SK-N-SH treated with all-trans-retinoic acid at 6 μM for 48 hours (cell line): ENCODE data around the gene PCED1A.
"Not testable (repeated sequence)": the region's sequence is repeated elsewhere in the genome, so short reads cannot be mapped to it uniquely, and the experiment has no call there.

ENCODE experiments used
- ATAC-seq: fragments of 200-7000 bp; cut with Tn5 transposase; 3 replicates; pipeline ENCODE4 v1.9.1; 2020; ENCODE audit warnings: mild to moderate bottlenecking, moderate library complexity
- ARNTL ChIP-seq: fragments of 450-650 bp; formaldehyde crosslinking; IDR thresholded peaks from 2 replicates; pipeline ENCODE4 v1.5.0; 2020; ENCODE audit warnings: low read depth, mild to moderate bottlenecking, moderate library complexity, borderline replicate concordance
- BACH2 ChIP-seq: fragments of 250-450 bp; sonication (Bioruptor Pico); IDR thresholded peaks from 2 replicates; pipeline ENCODE4 v1.9.0; 2021; ENCODE audit warnings: mild to moderate bottlenecking, borderline replicate concordance
- CSDC2 ChIP-seq: fragments of 250-450 bp; sonication (Bioruptor Pico); IDR thresholded peaks from 2 replicates; pipeline ENCODE4 v1.5.0; 2020; ENCODE audit warnings: mild to moderate bottlenecking, moderate library complexity
- ESRRG ChIP-seq: fragments of 250-450 bp; sonication (Bioruptor Pico); IDR thresholded peaks from 2 replicates; pipeline ENCODE4 v1.6.1; 2021; ENCODE audit warnings: mild to moderate bottlenecking
- GLIS3 ChIP-seq: fragments of 250-450 bp; sonication (Bioruptor Pico); IDR thresholded peaks from 2 replicates; pipeline ENCODE4 v1.5.0; 2020; ENCODE audit warnings: mild to moderate bottlenecking, moderate library complexity
- ISL1 ChIP-seq: fragments of 250-450 bp; sonication (Bioruptor Pico); IDR thresholded peaks from 2 replicates; pipeline ENCODE4 v2.1.2; 2022; ENCODE audit warnings: mild to moderate bottlenecking, moderate library complexity
- OSR1 ChIP-seq: fragments of 250-450 bp; sonication (Bioruptor Pico); IDR thresholded peaks from 2 replicates; pipeline ENCODE4 v1.8.0; 2022; ENCODE audit warnings: moderate library complexity, mild to moderate bottlenecking, inconsistent platforms
- PPARA ChIP-seq: fragments of 250-450 bp; sonication (Bioruptor Pico); IDR thresholded peaks from 2 replicates; pipeline ENCODE4 v1.5.0; 2020; ENCODE audit warnings: mild to moderate bottlenecking, borderline replicate concordance
- RARB ChIP-seq: fragments of 250-450 bp; sonication (Bioruptor Pico); IDR thresholded peaks from 2 replicates; pipeline ENCODE4 v1.8.0; 2021; ENCODE audit warnings: mild to moderate bottlenecking, moderate library complexity
- SNAI2 ChIP-seq: fragments of 250-450 bp; sonication (Bioruptor Pico); IDR thresholded peaks from 2 replicates; pipeline ENCODE4 v1.5.0; 2020; ENCODE audit warnings: mild to moderate bottlenecking, moderate library complexity
- TCF4 ChIP-seq: fragments of 250-450 bp; sonication (Bioruptor Pico); IDR thresholded peaks from 2 replicates; pipeline ENCODE4 v1.8.0; 2021; ENCODE audit warnings: mild to moderate bottlenecking, moderate library complexity, borderline replicate concordance
- TOX ChIP-seq: fragments of 250-450 bp; sonication (Bioruptor Pico); IDR thresholded peaks from 2 replicates; pipeline ENCODE4 v1.8.0; 2021; ENCODE audit warnings: mild to moderate bottlenecking, moderate library complexity, borderline replicate concordance
- ZC3H10 ChIP-seq: fragments of 250-450 bp; sonication (Bioruptor Pico); IDR thresholded peaks from 2 replicates; pipeline ENCODE4 v1.5.1; 2021; ENCODE audit warnings: mild to moderate bottlenecking, moderate library complexity
- ZFP3 ChIP-seq: fragments of 250-450 bp; sonication (Bioruptor Pico); IDR thresholded peaks from 2 replicates; pipeline ENCODE4 v1.5.0; 2020; ENCODE audit warnings: mild to moderate bottlenecking, moderate library complexity
- ZFP30 ChIP-seq: fragments of 450-650 bp; formaldehyde crosslinking; IDR thresholded peaks from 2 replicates; pipeline ENCODE4 v1.5.0; 2022; ENCODE audit warnings: mild to moderate bottlenecking, moderate library complexity
- ZNF565 ChIP-seq: fragments of 450-650 bp; formaldehyde crosslinking; conservative IDR thresholded peaks from 2 replicates; pipeline ENCODE4 v1.5.0; 2020; ENCODE audit warnings: low read depth, mild to moderate bottlenecking, moderate library complexity
- ZNF70 ChIP-seq: fragments of 450-650 bp; formaldehyde crosslinking; IDR thresholded peaks from 2 replicates; pipeline ENCODE4 v1.5.0; 2020; ENCODE audit warnings: mild to moderate bottlenecking, moderate library complexity
- ZNF8 ChIP-seq: fragments of 450-650 bp; formaldehyde crosslinking; IDR thresholded peaks from 2 replicates; pipeline ENCODE4 v1.5.0; 2020; ENCODE audit warnings: mild to moderate bottlenecking, moderate library complexity
- TF ChIP-seq, protein P1 (sequence below): fragments of 250-450 bp; sonication (Bioruptor Pico); IDR thresholded peaks from 2 replicates; pipeline ENCODE4 v1.8.0; 2020; ENCODE audit warnings: mild to moderate bottlenecking, moderate library complexity, borderline replicate concordance
- TF ChIP-seq, protein P2 (sequence below): fragments of 250-450 bp; sonication (Bioruptor Pico); IDR thresholded peaks from 2 replicates; pipeline ENCODE4 v1.5.1; 2020; ENCODE audit warnings: low read depth, mild to moderate bottlenecking, moderate library complexity
- TF ChIP-seq, protein P3 (sequence below): fragments of 250-450 bp; sonication (Bioruptor Pico); IDR thresholded peaks from 2 replicates; pipeline ENCODE4 v1.5.1; 2021; ENCODE audit warnings: mild to moderate bottlenecking, moderate library complexity
- TF ChIP-seq, protein P4 (sequence below): fragments of 250-450 bp; sonication (Bioruptor Pico); IDR thresholded peaks from 2 replicates; pipeline ENCODE4 v1.8.0; 2021; ENCODE audit warnings: low read depth, mild to moderate bottlenecking, moderate library complexity, borderline replicate concordance
- TF ChIP-seq, protein P5 (sequence below): fragments of 250-450 bp; sonication (Bioruptor Pico); IDR thresholded peaks from 2 replicates; pipeline ENCODE4 v1.5.0; 2020; ENCODE audit warnings: mild to moderate bottlenecking, moderate library complexity

Gene PCED1A

DNA sequence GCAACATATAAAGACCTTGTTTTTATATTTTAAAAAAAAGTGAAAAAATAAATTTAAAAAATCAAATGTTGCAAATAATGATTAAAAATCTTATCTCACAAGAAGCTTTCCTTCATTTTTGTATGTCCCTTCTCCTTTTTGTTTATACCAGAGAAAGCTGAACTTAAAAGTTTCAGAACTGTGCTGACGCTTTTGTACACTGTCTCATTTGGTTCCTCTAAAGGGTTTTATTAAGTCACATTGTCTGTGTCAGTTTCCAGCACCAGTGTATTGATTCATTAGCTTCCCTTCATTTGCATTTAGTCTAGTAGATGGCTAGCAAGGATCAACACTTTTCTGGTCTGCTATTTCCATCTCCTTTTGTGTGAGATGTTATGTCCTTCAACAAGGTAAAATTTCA, 6.7 kb downstream of the PCED1A start:
- no peak for ATAC-seq
- TF ChIP-seq ISL1 (CRISPR knock-in tag): no peak
- TF ChIP-seq, protein P1, sequence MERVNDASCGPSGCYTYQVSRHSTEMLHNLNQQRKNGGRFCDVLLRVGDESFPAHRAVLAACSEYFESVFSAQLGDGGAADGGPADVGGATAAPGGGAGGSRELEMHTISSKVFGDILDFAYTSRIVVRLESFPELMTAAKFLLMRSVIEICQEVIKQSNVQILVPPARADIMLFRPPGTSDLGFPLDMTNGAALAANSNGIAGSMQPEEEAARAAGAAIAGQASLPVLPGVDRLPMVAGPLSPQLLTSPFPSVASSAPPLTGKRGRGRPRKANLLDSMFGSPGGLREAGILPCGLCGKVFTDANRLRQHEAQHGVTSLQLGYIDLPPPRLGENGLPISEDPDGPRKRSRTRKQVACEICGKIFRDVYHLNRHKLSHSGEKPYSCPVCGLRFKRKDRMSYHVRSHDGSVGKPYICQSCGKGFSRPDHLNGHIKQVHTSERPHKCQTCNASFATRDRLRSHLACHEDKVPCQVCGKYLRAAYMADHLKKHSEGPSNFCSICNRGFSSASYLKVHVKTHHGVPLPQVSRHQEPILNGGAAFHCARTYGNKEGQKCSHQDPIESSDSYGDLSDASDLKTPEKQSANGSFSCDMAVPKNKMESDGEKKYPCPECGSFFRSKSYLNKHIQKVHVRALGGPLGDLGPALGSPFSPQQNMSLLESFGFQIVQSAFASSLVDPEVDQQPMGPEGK: no peak
- TF ChIP-seq ZFP30: no peak
- TF ChIP-seq, protein P2, sequence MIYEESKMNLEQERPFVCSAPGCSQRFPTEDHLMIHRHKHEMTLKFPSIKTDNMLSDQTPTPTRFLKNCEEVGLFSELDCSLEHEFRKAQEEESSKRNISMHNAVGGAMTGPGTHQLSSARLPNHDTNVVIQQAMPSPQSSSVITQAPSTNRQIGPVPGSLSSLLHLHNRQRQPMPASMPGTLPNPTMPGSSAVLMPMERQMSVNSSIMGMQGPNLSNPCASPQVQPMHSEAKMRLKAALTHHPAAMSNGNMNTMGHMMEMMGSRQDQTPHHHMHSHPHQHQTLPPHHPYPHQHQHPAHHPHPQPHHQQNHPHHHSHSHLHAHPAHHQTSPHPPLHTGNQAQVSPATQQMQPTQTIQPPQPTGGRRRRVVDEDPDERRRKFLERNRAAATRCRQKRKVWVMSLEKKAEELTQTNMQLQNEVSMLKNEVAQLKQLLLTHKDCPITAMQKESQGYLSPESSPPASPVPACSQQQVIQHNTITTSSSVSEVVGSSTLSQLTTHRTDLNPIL (CRISPR knock-in tag): no peak
- TF ChIP-seq GLIS3 (CRISPR knock-in tag): no peak
- no peak for TF ChIP-seq SNAI2 (CRISPR knock-in tag)
- TF ChIP-seq RARB (CRISPR knock-in tag): no peak

DNA sequence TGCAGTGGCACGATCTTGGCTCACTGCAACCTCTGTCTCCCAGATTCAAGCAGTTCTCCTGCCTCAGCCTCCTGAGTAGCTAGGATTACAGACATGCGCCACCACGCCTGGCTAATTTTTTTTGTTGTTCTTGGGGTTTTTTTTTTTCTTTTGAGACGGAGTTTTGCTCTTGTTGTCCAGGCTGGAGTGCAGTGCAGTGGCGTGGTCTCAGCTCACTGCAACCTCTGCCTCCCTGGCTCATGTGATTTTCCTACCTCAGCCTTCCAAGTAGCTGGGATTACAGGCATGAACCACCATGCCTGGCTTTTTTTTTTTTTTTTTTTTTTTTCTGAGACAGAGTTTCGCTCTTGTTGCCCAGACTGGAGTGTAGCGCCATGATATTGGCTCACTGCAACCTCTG, 9.2 kb downstream of the PCED1A start:
- not testable (repeated sequence) for ATAC-seq

DNA sequence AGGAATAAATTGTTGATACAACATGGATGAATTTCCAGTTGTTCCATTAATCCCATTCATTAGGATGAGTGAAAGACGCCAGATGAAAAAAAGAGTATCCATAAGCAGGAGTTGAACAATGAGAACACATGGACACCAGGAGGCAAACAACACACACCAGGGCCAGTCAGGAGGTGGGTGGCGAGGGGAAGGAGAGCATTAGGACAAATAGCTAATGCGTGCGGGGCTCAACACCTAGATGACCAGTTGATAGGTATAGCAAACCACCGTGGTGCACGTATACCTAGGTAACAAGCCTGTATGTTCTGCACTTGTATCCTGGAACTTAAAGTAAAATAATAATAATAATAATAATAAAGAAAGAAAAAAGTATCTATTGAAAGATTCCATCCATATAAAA, 11.1 kb downstream of the PCED1A start:
- no peak for TF ChIP-seq BACH2 (CRISPR knock-in tag)
- TF ChIP-seq, protein P3, sequence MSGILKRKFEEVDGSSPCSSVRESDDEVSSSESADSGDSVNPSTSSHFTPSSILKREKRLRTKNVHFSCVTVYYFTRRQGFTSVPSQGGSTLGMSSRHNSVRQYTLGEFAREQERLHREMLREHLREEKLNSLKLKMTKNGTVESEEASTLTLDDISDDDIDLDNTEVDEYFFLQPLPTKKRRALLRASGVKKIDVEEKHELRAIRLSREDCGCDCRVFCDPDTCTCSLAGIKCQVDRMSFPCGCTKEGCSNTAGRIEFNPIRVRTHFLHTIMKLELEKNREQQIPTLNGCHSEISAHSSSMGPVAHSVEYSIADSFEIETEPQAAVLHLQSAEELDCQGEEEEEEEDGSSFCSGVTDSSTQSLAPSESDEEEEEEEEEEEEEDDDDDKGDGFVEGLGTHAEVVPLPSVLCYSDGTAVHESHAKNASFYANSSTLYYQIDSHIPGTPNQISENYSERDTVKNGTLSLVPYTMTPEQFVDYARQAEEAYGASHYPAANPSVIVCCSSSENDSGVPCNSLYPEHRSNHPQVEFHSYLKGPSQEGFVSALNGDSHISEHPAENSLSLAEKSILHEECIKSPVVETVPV (CRISPR knock-in tag): no peak
- TF ChIP-seq ZNF70 (CRISPR knock-in tag): no peak
- TF ChIP-seq, protein P4, sequence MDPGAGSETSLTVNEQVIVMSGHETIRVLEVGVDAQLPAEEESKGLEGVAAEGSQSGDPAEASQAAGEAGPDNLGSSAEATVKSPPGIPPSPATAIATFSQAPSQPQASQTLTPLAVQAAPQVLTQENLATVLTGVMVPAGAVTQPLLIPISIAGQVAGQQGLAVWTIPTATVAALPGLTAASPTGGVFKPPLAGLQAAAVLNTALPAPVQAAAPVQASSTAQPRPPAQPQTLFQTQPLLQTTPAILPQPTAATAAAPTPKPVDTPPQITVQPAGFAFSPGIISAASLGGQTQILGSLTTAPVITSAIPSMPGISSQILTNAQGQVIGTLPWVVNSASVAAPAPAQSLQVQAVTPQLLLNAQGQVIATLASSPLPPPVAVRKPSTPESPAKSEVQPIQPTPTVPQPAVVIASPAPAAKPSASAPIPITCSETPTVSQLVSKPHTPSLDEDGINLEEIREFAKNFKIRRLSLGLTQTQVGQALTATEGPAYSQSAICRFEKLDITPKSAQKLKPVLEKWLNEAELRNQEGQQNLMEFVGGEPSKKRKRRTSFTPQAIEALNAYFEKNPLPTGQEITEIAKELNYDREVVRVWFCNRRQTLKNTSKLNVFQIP (CRISPR knock-in tag): no peak
- no peak for TF ChIP-seq TCF4 (CRISPR knock-in tag)
- TF ChIP-seq ZFP3 (CRISPR knock-in tag): no peak
- no peak for TF ChIP-seq TOX (CRISPR knock-in tag)
- no peak for TF ChIP-seq OSR1 (CRISPR knock-in tag)
- TF ChIP-seq ZNF8 (CRISPR knock-in tag): no peak
- no peak for TF ChIP-seq ISL1 (CRISPR knock-in tag)
- TF ChIP-seq CSDC2: no peak
- no peak for TF ChIP-seq SNAI2 (CRISPR knock-in tag)
- no peak for TF ChIP-seq PPARA
- no peak for TF ChIP-seq ZC3H10 (CRISPR knock-in tag)
- TF ChIP-seq, protein P5, sequence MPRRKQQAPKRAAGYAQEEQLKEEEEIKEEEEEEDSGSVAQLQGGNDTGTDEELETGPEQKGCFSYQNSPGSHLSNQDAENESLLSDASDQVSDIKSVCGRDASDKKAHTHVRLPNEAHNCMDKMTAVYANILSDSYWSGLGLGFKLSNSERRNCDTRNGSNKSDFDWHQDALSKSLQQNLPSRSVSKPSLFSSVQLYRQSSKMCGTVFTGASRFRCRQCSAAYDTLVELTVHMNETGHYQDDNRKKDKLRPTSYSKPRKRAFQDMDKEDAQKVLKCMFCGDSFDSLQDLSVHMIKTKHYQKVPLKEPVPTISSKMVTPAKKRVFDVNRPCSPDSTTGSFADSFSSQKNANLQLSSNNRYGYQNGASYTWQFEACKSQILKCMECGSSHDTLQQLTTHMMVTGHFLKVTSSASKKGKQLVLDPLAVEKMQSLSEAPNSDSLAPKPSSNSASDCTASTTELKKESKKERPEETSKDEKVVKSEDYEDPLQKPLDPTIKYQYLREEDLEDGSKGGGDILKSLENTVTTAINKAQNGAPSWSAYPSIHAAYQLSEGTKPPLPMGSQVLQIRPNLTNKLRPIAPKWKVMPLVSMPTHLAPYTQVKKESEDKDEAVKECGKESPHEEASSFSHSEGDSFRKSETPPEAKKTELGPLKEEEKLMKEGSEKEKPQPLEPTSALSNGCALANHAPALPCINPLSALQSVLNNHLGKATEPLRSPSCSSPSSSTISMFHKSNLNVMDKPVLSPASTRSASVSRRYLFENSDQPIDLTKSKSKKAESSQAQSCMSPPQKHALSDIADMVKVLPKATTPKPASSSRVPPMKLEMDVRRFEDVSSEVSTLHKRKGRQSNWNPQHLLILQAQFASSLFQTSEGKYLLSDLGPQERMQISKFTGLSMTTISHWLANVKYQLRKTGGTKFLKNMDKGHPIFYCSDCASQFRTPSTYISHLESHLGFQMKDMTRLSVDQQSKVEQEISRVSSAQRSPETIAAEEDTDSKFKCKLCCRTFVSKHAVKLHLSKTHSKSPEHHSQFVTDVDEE (CRISPR knock-in tag): no peak
- no peak for TF ChIP-seq GLIS3 (CRISPR knock-in tag)
- TF ChIP-seq ESRRG (CRISPR knock-in tag): no peak
- no peak for TF ChIP-seq RARB (CRISPR knock-in tag)
- TF ChIP-seq ZNF565: no peak
- no peak for TF ChIP-seq ARNTL (CRISPR knock-in tag)
- no peak for ATAC-seq
